DMS114 treated with DMSO at 0.1 percent for 48 hours (cell line): Measurements from ENCODE around the gene DYNC1H1.

Source experiments
- DNase-seq: peaks from one replicate; lab custom pipeline; 2025; ENCODE audit not compliant: unreplicated experiment; lab: John Stamatoyannopoulos, UW

DYNC1H1 gene

DNA sequence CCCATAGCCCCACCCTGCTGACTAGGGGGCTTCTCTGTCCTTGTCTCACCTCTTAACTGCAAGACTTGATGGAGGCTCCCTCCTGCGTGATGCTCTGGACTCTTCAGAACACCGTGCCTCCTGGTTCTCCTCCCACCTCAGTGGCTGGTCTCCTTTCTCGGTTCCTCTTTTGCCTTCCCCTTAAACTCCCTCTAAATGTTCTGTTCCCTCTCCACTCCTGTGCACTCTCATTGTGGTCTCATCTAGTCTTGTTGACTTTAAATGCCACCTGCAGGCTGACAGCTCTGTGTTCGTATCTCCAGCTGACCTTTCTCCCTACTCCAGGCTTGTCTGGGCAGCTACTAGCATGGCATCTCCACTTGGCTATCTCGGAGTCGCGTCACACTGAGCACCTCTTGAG, 28.3 kb downstream of the DYNC1H1 start:
- DNase-seq: no peak

DNA sequence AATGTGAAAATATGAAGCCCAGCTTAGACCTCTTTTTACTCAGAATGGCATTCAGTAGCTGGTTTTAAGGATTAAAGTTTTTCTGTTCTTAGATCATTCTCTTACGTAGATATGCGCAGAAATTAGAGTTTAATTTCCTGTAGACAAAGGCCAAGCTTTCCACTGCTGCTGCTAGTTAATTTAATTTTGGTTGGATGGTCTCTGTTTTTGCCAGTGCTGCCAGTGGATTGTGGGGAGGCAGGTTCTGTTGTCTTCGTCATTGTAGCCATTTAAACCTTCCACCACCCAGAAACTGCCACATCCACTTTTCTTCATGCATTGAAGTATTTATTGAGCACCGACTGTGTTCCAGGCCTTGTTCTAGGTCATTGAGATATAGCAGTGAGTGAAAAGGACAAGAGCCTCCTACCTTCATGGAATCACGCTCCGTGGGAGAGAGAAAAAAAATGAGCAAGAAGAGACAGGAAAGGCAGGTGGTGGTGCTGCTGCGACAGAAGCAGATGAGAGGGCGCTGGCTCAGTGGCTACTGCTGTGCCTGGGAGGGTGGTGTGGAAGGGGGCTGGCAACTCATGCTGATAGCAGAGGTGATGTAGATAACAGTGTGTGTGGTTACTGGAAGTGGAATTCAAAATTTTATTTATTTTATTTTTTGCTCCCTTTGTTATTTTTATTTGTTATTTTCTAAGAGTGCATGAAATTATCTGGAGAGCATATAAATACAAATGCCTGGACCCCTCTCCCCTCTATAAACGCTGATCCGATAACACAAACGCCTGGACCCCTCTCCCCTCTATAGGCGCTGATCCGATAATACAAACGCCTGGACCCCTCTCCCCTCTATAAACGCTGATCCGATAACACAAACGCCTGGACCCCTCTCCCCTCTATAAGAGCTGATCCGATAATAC, 33.3 kb downstream of the DYNC1H1 start:
- no peak for DNase-seq

DNA sequence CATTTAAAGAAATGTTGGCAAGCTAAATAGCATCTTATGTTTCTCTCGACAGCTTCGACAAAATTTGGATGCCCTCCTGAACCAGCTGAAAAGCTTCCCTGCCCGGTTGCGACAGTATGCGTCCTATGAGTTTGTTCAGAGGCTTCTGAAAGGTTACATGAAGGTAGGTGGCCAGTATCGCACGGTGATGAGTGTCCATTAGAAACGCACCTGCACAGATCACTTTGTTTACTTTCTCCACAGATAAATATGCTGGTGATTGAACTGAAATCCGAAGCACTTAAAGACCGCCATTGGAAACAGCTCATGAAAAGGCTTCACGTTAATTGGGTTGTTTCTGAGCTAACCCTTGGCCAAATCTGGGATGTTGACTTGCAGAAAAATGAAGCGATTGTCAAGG, 36.5 kb downstream of the DYNC1H1 start:
- DNase-seq: no peak

DNA sequence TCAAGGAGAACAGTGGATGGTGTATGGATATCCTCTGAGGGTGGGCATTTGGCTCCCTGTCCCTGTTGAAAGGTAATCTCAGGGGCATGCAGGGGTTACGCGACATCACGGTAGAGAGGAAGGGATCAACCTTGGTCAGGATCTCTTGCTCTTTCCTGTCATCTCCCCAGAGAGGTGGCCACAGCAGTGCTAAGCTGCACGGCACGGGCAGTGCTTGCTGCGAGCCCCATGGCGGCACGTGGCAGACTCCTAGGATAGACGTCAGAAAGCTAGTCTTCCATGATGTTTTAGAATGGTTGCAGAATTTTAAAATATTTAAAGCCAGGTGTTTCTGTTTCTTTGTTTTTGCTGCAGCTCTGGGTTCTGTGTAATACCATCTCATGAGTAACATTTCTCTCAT, 41.0 kb downstream of the DYNC1H1 start:
- no peak for DNase-seq

DNA sequence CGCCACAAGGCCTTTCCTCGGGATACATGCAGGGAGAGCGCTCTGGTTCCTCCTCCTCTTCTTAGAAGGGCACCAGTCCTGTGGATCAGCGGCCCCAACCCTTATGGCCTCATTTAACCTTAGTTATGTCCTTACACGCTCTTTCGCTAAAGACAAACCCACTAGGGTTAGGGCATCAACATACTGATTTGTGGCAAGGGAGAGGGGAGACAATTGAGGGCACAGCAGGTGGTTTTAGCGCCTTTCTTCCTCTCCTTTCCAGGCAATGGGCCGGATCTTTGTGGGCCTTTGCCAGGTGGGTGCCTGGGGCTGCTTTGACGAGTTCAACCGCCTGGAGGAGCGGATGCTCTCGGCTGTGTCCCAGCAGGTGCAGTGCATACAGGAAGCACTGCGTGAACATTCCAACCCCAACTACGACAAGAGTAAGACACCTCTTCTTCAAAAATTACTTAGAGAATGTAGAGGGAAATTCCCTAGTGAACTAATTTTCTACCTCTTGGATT, 43.6 kb downstream of the DYNC1H1 start:
- no peak for DNase-seq

DNA sequence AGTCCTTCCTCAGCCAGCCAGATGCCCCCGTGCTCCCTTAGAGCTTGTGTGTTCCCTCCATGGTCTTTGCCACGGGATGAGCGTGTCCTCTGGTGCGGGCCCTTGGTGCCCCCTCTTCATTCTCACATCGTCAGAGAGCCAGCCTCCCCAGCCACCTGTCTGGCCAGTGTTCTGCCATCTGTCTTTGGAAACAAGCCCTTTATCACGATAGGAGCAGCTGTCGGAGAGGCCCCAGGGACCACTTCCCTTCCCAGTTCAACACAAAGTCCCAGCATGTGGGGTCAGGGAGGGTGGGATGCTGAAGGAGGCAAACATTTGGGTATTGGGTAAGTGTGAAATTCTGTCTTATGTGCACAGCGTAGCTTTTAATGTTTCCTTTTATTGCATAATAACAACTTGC, 44.5 kb downstream of the DYNC1H1 start:
- DNase-seq: no peak

DNA sequence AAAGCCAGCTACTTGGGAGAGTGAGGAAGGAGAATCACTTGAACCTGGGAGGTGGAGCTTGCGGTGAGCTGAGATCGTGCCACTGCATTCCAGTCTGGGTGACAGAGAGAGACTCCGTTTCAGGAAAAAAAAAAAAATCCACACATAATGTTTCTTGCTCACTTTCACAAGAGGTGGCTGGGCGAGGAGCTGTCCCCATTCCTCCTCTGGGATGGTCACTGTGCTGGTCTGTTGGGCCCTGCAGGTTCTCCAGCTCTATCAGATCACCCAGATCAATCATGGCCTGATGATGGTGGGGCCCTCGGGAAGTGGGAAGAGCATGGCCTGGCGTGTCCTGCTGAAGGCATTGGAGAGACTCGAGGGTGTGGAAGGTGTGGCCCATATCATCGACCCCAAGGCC, 47.3 kb downstream of the DYNC1H1 start:
- no peak for DNase-seq

DNA sequence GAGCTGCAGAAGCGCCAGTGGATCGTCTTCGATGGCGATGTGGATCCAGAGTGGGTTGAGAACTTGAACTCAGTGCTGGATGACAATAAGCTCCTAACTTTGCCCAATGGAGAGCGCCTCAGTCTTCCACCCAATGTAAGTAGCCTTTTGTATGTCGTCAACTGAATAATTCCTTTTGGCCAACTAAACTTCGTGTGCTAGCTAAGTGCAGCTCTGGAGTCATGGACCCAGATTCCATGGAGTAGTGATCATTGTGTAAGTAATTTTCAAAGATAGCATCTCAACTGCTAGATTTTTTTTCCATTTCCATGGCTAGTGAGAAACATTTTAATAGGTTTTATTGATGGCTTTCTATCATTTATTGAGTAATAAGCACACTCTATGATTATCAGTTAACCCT, 48.0 kb downstream of the DYNC1H1 start:
- no peak for DNase-seq

DNA sequence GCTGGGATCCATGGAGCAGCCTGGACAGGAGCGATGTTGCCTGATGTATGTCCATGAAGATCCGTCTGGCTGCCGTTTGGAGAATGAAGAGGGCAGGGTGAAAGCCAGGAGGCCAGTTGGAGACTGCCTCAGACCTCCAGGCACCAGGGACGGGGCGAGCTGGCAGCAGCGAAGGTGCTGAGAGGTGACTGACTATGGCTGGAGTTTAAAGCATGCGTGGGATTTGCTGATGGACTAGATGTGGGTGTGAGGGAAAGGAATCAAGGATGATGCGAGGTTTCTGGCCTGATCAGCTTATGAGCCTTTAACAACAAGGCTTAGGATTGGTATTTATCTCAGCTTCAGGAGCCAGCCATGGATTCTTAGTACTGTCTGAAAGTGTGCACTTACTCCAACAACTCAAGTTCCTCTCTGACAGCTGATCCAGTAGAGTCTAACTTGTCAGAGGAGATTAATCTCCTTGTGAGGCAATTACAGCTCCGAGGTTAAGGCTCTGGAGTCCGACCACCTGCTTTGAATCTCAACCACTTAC, 49.4 kb downstream of the DYNC1H1 start:
- no peak for DNase-seq

DNA sequence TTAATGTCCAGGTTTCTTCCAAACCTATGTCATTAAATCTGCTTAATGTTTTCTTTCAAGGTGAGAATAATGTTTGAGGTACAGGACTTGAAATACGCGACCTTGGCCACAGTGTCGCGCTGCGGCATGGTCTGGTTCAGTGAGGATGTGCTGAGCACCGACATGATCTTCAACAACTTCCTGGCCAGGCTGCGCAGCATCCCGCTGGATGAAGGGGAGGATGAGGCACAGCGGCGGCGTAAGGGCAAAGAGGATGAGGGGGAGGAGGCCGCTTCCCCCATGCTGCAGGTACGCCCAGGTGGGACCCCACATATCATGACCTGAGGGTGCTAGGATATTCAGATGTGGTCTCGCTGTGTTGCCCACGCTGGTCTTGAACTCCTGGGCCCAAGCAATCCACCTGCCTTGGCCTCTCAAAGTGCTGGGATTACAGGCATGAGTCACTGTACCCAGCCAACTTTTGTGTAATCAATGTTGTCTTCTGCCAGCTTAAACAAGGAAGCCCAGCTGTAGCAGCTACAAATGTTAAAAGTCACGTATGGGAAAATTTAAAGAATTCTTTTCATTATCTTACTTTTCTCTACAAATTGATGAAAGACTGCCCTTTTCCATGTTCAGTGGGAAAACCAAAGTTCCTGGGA, 50.8 kb downstream of the DYNC1H1 start:
- DNase-seq: no peak

DNA sequence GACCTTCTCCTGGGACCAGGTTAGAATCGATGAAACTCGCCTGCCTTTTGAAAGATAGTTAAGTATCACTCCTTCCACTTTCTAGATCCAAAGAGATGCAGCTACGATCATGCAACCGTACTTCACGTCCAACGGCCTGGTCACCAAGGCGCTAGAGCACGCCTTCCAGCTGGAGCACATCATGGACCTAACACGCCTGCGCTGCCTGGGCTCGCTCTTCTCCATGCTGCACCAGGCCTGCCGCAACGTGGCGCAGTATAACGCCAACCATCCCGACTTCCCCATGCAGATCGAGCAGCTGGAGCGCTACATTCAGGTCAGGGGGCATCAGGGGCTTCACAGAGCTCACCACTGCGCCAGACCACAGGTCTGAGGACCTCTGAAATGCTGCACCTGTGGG, 51.4 kb downstream of the DYNC1H1 start:
- DNase-seq: no peak

DNA sequence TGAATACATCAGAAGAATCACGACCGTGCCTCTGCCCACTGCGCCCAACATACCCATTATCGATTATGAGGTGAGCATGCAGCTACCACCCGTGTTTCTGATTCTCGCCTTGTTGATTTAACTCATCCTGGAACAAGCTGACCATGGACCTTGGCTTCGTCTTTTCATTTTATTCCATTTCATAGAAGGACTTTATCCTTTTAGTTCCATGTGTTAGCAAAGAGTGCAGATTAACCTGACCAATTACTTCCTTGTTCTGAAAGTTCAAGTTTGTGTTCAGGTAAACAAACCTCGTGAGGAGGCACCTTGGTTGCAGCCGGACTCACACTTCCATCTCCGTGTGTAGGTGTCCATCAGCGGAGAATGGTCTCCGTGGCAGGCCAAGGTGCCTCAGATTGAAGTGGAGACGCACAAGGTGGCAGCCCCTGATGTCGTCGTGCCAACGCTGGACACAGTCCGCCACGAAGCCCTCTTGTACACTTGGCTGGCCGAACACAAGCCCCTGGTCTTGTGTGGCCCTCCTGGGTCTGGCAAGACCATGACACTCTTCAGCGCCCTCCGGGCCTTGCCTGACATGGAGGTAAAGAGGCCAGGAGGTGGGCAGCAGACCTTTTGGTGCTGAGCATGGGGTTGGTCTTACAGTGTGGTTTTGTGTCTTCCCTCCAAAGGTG, 52.2 kb downstream of the DYNC1H1 start:
- DNase-seq: no peak

DNA sequence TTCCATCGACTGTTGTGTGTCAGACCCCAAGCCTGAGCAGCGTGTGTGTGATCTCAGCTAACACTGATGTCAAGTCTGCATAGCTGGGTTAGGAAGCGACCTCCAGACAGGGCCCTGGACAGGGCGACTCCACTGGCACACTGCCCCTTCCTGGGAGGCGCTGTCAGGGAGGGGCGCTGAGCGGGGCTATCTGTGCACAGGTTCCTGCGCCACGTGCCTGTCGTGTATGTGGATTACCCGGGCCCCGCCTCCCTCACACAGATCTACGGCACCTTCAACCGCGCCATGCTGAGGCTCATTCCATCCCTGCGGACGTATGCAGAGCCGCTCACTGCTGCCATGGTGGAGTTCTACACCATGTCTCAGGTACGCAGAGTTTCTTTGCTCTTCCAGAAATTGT, 53.9 kb downstream of the DYNC1H1 start:
- no peak for DNase-seq

DNA sequence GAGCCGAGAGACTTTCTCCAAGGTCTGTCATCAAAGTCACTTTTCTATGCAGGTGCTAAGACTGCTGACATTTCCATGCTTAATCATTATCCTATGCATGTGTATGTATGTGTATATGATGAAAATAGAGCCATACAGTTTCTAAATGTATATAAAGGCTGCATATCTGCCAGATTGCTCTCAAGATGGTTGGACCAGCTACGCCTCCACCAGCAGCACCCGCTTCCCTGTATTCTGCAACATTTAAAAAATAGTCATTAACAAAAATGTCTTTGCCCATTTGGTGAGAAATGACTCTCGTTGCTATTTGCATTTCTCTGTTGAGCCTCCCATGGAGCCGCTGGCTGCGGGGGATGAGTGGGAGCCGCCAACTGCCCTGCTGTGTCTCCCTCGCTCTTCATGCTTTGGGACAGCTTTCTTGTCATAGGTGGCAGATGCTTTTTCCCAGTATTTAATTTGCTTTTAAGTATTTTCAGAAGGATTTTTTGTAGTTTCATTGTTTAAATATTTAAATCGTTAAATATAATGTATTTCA, 54.7 kb downstream of the DYNC1H1 start:
- no peak for DNase-seq

DNA sequence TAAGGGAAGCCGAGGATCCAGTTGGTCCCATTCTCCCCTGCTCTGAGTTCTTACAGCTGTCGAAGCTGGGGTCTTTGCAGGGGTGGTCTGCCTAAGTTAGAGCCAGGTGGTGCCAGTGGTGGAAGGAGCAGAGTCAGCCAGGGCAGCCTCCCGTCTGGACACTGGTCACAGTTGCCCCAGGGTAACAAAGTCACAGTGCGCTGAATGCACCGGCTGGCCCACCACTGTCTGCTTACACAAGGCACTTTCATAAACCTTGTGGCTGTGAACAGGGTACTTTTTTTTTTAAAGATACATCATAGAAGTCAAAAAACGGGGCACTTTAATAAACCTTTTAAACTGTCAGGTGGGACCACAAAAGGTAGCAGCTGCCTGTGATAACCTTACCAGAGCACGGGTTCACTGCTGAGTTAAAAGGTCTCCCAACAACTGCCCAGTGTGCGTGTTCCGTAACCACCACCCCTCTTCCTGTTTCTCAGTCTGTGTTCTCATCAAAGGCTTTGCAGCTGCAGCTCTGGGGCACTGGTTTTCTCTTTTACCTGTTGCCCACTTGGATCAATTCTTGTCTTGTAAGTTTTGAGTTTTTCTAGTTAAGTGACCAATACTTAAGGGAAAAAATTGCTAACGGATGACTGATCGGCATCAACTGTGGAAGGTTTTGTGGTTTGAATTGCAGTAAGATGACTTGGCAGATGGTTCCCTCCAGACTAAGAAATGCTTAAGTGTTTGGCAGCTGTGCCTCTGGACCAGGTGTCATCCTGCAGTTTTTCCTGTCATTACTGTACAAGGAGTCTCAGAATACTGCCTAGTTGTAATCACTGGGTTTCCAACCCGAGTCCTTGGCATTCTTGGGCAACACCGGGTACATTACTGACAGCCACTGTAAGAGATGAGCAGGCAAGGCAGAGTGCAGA, 55.9 kb downstream of the DYNC1H1 start:
- no peak for DNase-seq

DNA sequence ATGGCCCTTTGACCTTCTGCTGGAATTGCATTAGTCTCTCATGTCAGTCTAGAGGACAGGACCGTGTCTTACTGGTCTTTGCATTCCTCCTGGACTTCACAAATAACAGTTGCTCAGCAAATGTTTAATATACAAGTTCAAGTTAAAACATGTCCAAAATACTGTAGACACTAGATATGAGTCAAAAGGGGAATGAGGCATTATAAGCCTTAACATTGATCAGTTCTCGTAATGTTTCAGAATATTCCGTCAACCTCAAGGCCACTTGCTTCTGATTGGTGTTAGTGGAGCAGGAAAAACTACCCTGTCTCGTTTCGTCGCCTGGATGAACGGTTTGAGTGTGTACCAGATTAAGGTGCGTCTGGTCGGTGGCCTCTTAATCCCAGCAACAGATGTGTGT, 62.6 kb downstream of the DYNC1H1 start:
- no peak for DNase-seq

DNA sequence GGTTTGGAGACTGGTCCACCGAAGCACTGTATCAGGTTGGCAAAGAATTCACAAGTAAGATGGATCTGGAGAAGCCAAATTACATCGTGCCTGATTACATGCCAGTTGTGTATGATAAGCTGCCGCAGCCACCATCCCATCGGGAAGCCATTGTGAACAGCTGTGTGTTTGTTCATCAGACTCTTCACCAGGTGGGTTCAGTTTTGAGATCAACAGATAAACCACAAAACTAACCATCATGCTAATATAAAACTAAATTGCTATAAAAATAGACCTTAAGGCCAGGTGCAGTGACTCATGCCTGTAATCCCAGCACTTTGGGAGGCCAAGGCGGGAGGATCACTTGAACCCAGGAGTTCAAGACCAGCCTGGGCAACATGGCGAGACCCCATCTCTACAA, 63.6 kb downstream of the DYNC1H1 start:
- DNase-seq: no peak

DNA sequence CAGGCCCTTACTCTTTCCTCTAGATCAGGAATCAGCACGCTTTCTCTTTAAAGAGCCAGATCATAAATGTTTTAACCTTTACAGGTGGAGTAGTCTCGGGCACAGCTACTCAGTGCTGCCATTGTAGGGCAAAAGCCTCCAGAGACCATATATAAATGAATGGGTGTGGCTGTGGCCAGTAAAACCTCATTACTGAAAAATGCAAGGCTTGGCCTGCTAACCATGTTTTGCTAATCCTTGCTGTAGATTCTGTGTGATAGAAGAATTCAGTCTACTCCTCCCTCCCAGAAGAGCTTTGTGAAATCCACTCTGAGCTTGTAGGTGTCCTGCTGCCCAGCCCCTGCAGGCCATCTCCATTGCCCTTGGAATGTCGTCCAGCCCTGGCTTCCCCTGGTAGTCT, 64.4 kb downstream of the DYNC1H1 start:
- DNase-seq: no peak

DNA sequence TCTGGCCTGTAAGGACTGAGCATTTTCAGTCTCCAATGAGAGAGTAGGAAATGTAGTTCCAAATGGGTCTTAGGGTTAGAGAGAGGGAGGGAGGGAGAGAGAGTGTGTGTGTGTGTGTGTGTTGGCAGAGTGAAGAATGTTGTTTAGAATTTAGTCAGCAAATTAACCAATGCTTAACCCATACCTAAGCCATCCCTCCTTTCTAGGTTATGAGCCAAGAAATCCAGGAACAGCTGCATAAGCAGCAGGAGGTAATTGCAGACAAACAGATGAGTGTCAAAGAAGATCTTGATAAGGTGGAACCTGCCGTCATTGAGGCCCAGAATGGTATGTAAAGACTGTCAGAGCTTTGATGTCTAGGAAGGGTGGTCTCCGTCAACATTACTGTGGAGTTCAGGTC, 65.6 kb downstream of the DYNC1H1 start:
- DNase-seq: no peak

DNA sequence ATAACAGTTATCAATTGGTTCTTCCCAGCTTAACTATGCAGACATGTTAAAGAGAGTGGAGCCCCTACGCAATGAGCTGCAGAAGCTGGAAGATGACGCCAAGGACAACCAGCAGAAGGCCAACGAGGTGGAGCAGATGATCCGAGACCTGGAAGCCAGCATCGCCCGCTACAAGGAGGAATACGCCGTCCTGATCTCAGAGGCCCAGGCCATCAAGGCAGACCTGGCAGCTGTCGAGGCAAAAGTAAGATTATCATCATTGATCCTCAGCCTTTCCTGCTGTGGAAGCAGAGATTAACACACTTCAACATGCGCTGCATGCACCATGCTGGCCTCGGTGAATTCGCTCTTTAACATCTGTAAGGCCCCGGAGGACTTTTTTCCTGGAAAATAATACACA, 68.9 kb downstream of the DYNC1H1 start:
- no peak for DNase-seq
